ENCODE measurements around the gene SPTBN5.

The SPTBN5 gene

GRCh38 chr15:41893422-41894250 is at the start of gene SPTBN5:
TSS of gene SPTBN5 (minus strand) at chr15:41894053. CDS start at chr15:41893497, 556 bp downstream.
- DNase-seq = no peak

- DNase-seq = no peak
Observed at GRCh38 chr15:41942886-41943285, 49.0 kb upstream of the SPTBN5 start.

- no peak for DNase-seq
Observed at GRCh38 chr15:41941644-41942415, 48.0 kb upstream of the SPTBN5 start.

GRCh38 chr15:41940441-41940857 is 46.6 kb upstream of the SPTBN5 start:
- no peak for DNase-seq

GRCh38 chr15:41939986-41940385 is 46.1 kb upstream of the SPTBN5 start:
- no peak for DNase-seq

GRCh38 chr15:41937568-41937923 is 43.7 kb upstream of the SPTBN5 start:
- no peak for DNase-seq

- no peak for DNase-seq
Observed at GRCh38 chr15:41936649-41937567, 43.1 kb upstream of the SPTBN5 start.

- no peak for DNase-seq
Observed at GRCh38 chr15:41936155-41936554, 42.3 kb upstream of the SPTBN5 start.

- no peak for DNase-seq
Observed at GRCh38 chr15:41935566-41936020, 41.7 kb upstream of the SPTBN5 start.

GRCh38 chr15:41934843-41935242 is 41.0 kb upstream of the SPTBN5 start:
- no peak for DNase-seq

- no peak for DNase-seq
Observed at GRCh38 chr15:41933771-41934170, 39.9 kb upstream of the SPTBN5 start.

GRCh38 chr15:41933326-41933725 is 39.5 kb upstream of the SPTBN5 start:
- DNase-seq = no peak

GRCh38 chr15:41932511-41933289 is 38.8 kb upstream of the SPTBN5 start:
- DNase-seq = no peak

- DNase-seq = no peak
Observed at GRCh38 chr15:41932101-41932500, 38.2 kb upstream of the SPTBN5 start.

GRCh38 chr15:41930867-41931222 is 37.0 kb upstream of the SPTBN5 start:
- DNase-seq = no peak

- DNase-seq = no peak
Observed at GRCh38 chr15:41930221-41930866, 36.5 kb upstream of the SPTBN5 start.

GRCh38 chr15:41928637-41929620 is 35.1 kb upstream of the SPTBN5 start:
- DNase-seq = no peak

GRCh38 chr15:41928100-41928499 is 34.2 kb upstream of the SPTBN5 start:
- DNase-seq = no peak

- no peak for DNase-seq
Observed at GRCh38 chr15:41927536-41927935, 33.7 kb upstream of the SPTBN5 start.
